Cardiac fibroblast (primary cell): ENCODE results near the gene CHD2.

ENCODE experiments used
- DNase-seq, 2 donors: peaks; one replicate each; pipeline versions ENCODE4 v3.0.0 to v3.0.0-alpha.2; 2010; ENCODE audit warnings: low read depth in 2 of 2
- H3K4me3 ChIP-seq, 2 donors: replicated peaks in 1 of 2; 1 replicate in 1 of 2; 2 replicates in 1 of 2; pipeline ENCODE4 v1.5.1; 2011; ENCODE audit warnings: low read depth in 2 of 2, low read length in 2 of 2, mild to moderate bottlenecking in 2 of 2, moderate library complexity in 1 of 2
- CTCF ChIP-seq: IDR thresholded peaks from one replicate; pipeline ENCODE4 v1.5.1; 2011; ENCODE audit warnings: low read depth, mild to moderate bottlenecking, low read length, inconsistent platforms

Gene CHD2

GRCh38 chr15:93076217-93076616 lies 176.1 kb downstream of the CHD2 start:
- H3K4me3 ChIP-seq = no peak overlapping the region
- TF ChIP-seq CTCF = no peak
- no peak for DNase-seq

- H3K4me3 ChIP-seq = no peak overlapping the region
- DNase-seq = no peak
- TF ChIP-seq CTCF = no peak
Observed at GRCh38 chr15:93076875-93077274, 176.8 kb downstream of the CHD2 start.
